PC-3 (cell line): ENCODE measurements around the gene AOPEP. TPM values are rescaled to one million over a fixed set of nuclear protein-coding genes. Genes with fewer than 3 reads are reported as not detected.

Experiments used
- ATAC-seq: fragments of 200-7000 bp; cut with Tn5 transposase; 2 replicates; pipeline ENCODE4 v1.9.1; 2020; ENCODE audit warnings: mild to moderate bottlenecking, moderate library complexity
- BruUV-seq: library from RNA; stranded (reverse); fragments of 400-500 nt; replicated peaks from 2 replicates; lab custom pipeline; 2021; lab: Mats Ljungman, UMichigan
- CTCF ChIA-PET: fragments of 300-600 bp; sonication (Branson Sonifier 250); formaldehyde crosslinking; loops from one replicate; lab custom pipeline; 2022; ENCODE audit warnings: antibody characterized with exemption; lab: Charles Lee
- POLR2A ChIA-PET: fragments of 300-600 bp; sonication (Branson Sonifier 250); formaldehyde crosslinking; loops from one replicate; lab custom pipeline; 2022; ENCODE audit warnings: antibody characterized with exemption; ENCODE audit not compliant: unreplicated experiment; lab: Charles Lee
- DNase-seq: peaks from one replicate; pipeline ENCODE4 v3.0.0-alpha.2; 2015
- H2AFZ ChIP-seq: fragments of 300-600 bp; sonication (generic); 2 replicates; pipeline ENCODE4 v1.6.0; 2016; ENCODE audit warnings: antibody characterized with exemption, low read length
- H3F3A ChIP-seq: fragments of 300-600 bp; sonication (generic); one replicate; pipeline ENCODE4 v1.6.0; 2017; ENCODE audit warnings: antibody characterized with exemption, low read length, control low read depth, mild to moderate bottlenecking; ENCODE audit not compliant: unreplicated experiment
- H3K27ac ChIP-seq: fragments of 300-600 bp; sonication (generic); 2 replicates; pipeline ENCODE4 v1.5.1; 2016; ENCODE audit warnings: mild to moderate bottlenecking, low read length
- H3K27me3 ChIP-seq: fragments of 300-600 bp; sonication (generic); 2 replicates; pipeline ENCODE4 v1.6.1; 2016; ENCODE audit warnings: low read length, mixed read lengths
- H3K36me3 ChIP-seq: fragments of 300-600 bp; sonication (generic); 2 replicates; pipeline ENCODE4 v1.6.1; 2016; ENCODE audit warnings: low read depth, mixed run types, low read length, mixed read lengths
- H3K4me1 ChIP-seq: fragments of 300-600 bp; sonication (generic); 2 replicates; pipeline ENCODE4 v1.5.1; 2016; ENCODE audit warnings: low read length; ENCODE audit not compliant: insufficient read depth
- H3K4me2 ChIP-seq: fragments of 300-600 bp; sonication (generic); 2 replicates; pipeline ENCODE4 v1.6.0; 2016; ENCODE audit warnings: low read length
- H3K4me3 ChIP-seq: fragments of 300-600 bp; sonication (generic); 2 replicates; pipeline ENCODE4 v1.5.1; 2016; ENCODE audit warnings: mild to moderate bottlenecking, low read length, mixed read lengths
- H3K79me2 ChIP-seq: fragments of 300-600 bp; sonication (generic); 2 replicates; pipeline ENCODE4 v1.6.1; 2017; ENCODE audit warnings: low read length, mixed read lengths
- H3K9ac ChIP-seq: fragments of 300-600 bp; sonication (generic); 2 replicates; pipeline ENCODE4 v1.6.0; 2016; ENCODE audit warnings: mild to moderate bottlenecking, low read length
- H3K9me2 ChIP-seq: fragments of 300-600 bp; sonication (generic); replicated peaks from 2 replicates; pipeline ENCODE4 v1.6.1; 2016; ENCODE audit warnings: mixed run types, low read length, mixed read lengths
- H3K9me3 ChIP-seq: fragments of 300-600 bp; sonication (generic); 2 replicates; pipeline ENCODE4 v1.6.1; 2016; ENCODE audit warnings: low read length, mixed read lengths
- H4K20me1 ChIP-seq: fragments of 300-600 bp; sonication (generic); 2 replicates; pipeline ENCODE4 v1.6.1; 2016; ENCODE audit warnings: low read length, mixed read lengths
- EZH2 ChIP-seq: fragments of 300-600 bp; sonication (generic); IDR thresholded peaks from one replicate; pipeline ENCODE4 v1.6.1; 2017; ENCODE audit warnings: antibody characterized with exemption, mild to moderate bottlenecking, low read length; ENCODE audit not compliant: unreplicated experiment
- EZH2phosphoT487 ChIP-seq: fragments of 300-600 bp; sonication (generic); IDR thresholded peaks from 2 replicates; pipeline ENCODE4 v1.6.1; 2018; ENCODE audit warnings: mild to moderate bottlenecking, antibody characterized with exemption, low read length, borderline replicate concordance
- intact Hi-C: fragments of 100-400 bp; cut with micrococcal nuclease; formaldehyde crosslinking; loops from 2 replicates; pipeline ENCODE4 v1.9.0; 2023
- total RNA-seq: library from RNA; depleted of rRNA; stranded (reverse); fragments of >200 nt; gene quantifications from 2 replicates; pipeline ENCODE4 v1.2.3, GENCODE V29; 2014
- TF ChIP-seq, protein P1 (sequence below): fragments of 300-600 bp; sonication (generic); conservative IDR thresholded peaks from 2 replicates; pipeline ENCODE4 v1.5.1; 2017; ENCODE audit warnings: antibody characterized with exemption, low read depth, mild to moderate bottlenecking, low read length

Gene AOPEP
- total RNA-seq, 1 experiment from 2014 or later = 23.1 TPM

DNA sequence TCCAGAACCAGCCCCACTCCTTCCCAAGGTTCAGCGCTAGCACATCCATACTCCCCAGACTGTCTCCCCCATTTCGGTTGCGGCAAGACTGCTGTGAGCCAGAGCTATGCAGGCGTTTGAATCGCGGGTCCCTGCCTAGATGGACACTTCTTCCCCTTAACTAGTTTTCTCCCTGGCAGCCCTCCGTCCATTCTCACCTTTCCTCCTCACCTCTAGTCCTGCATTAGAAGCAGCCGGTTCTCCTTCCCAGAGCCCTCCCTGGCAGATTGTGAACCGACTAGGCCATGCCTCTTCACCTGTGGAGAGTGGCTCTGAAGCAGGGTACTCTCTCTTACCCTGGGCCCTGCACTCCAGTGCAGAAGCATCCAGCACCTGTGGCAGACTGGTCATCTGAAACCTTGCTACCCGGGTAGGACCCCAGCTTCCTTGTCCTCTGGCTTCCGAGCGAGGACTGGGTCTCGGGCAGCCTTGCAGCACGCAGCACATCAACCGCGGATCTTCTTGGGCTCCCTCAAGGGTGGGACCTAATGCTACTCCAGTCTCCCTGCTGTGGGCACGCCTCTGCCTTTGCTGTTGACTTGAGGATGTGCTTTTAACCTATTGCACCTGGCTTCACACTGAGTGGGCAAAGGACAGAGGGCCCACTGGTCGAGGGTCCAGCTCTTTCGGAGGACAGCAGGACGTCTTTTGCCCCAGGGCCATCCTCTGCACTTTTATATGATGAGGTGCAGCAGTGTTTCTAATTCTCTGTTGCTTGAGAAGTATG, 183.6 kb downstream of the AOPEP start:
- Histone ChIP-seq H3K27ac (no peak overlapping the region), H2AFZ (no peak overlapping the region), H3K9ac (no peak overlapping the region), H3K4me2 (no peak overlapping the region), H3K4me1 (peaks cover 35% of the 10 kb centered on the region), H3K79me2 (peaks cover 6% of the 10 kb centered on the region; the same call in 1 of the 2 replicates), H3K36me3 (no peaks in the 10 kb centered on the region), H3K4me3 (no peak overlapping the region), H3K27me3 (no peaks in the 10 kb centered on the region), H3K9me2 (no peaks in the 10 kb centered on the region), H3K9me3 (no peaks in the 10 kb centered on the region), H3F3A (peaks cover 4% of the 10 kb centered on the region), H4K20me1 (no peaks in the 10 kb centered on the region)
- no peak for DNase-seq
- ATAC-seq = no peak
- POLR2A ChIA-PET = no interaction called here
- no TSS peak for BruUV-seq
- no peak for TF ChIP-seq EZH2
- TF ChIP-seq, protein P1, sequence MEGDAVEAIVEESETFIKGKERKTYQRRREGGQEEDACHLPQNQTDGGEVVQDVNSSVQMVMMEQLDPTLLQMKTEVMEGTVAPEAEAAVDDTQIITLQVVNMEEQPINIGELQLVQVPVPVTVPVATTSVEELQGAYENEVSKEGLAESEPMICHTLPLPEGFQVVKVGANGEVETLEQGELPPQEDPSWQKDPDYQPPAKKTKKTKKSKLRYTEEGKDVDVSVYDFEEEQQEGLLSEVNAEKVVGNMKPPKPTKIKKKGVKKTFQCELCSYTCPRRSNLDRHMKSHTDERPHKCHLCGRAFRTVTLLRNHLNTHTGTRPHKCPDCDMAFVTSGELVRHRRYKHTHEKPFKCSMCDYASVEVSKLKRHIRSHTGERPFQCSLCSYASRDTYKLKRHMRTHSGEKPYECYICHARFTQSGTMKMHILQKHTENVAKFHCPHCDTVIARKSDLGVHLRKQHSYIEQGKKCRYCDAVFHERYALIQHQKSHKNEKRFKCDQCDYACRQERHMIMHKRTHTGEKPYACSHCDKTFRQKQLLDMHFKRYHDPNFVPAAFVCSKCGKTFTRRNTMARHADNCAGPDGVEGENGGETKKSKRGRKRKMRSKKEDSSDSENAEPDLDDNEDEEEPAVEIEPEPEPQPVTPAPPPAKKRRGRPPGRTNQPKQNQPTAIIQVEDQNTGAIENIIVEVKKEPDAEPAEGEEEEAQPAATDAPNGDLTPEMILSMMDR = no peak
- no peak for TF ChIP-seq EZH2phosphoT487
- intact Hi-C loops = loop anchor here (10.0 kb wide), 1 partner anchor 205 kb away; no protein-coding TSS in a partner anchor
- CTCF ChIA-PET = no interaction called here

DNA sequence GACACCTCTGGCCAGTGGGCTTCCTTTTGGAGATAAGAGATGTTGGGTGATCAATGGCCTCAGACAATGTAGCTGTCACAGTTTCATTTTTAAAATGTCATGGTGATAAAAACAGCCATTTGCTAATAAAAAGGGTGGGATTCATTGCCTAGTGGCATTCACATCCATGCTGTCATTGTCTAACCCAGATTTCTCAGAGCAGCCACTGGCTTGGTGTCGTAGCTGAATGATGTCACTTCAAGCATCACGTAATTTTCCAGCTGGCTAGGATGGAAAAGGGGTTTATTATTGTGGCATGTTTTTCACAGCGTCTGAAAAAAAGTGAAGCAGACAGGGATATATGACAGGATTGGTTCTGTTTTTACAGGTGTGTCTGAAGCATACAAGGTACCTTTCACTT, 184.7 kb downstream of the AOPEP start:
- Histone ChIP-seq H3K27ac (no peak overlapping the region), H3K9me3 (no peaks in the 10 kb centered on the region), H3K36me3 (no peaks in the 10 kb centered on the region), H3K9me2 (no peaks in the 10 kb centered on the region), H3K79me2 (peaks cover 14% of the 10 kb centered on the region; the same call in 1 of the 2 replicates), H3K4me1 (peaks cover 45% of the 10 kb centered on the region), H4K20me1 (no peaks in the 10 kb centered on the region), H3K4me2 (no peak overlapping the region), H3F3A (peaks cover 4% of the 10 kb centered on the region), H3K27me3 (no peaks in the 10 kb centered on the region), H2AFZ (no peak overlapping the region), H3K4me3 (no peak overlapping the region), H3K9ac (no peak overlapping the region)
- ChIA-PET POLR2A (no interaction called here), CTCF (no interaction called here)
- intact Hi-C loops = loop anchor here (10.0 kb wide), 1 partner anchor 204 kb away; no protein-coding TSS in a partner anchor
- no TSS peak for BruUV-seq
- no peak for ATAC-seq
- DNase-seq = no peak
- TF ChIP-seq EZH2phosphoT487 (no peak), EZH2 (no peak)
- TF ChIP-seq, protein P1 = no peak
